Ovary (tissue), 3 donors: ENCODE measurements around the gene DPM3.

Source experiments
- POLR2A ChIP-seq: fragments of 450-650 bp; IDR thresholded peaks from one replicate; pipeline ENCODE4 v1.6.1; 2017; ENCODE audit warnings: antibody characterized with exemption, mild to moderate bottlenecking, moderate library complexity
- TF ChIP-seq, protein P1 (sequence below), 3 donors: fragments of 450-650 bp in 2 of 3; fragments of 200-600 bp in 1 of 3; IDR thresholded peaks; one replicate each; pipeline versions ENCODE4 v1.5.1 to v1.8.0; 2016 to 2022; ENCODE audit warnings: antibody characterized with exemption in 3 of 3, mild to moderate bottlenecking in 1 of 3
- donor health status: DM: no; HTN: no; CAD: no.

DNA sequence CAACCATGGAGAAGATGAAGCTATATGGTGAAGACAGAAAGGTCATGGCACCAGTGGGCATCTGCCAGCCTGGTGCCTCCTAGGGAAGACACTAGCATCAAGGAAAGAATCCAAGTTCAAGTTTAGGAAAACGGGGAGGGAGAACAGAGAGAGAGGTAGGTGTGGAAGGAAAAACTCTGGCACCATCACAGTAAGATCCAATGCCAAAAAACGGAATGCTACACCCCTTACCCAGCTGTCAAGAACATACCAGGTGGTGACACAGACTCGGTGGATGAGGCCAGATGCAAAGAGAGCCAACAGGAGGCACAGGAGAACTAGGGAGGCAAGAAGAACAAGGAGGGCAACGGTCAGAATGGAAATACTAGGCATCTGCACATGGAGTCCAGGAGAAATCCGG is 29.2 kb upstream of the DPM3 start:
- no peak for TF ChIP-seq POLR2A
- TF ChIP-seq, protein P1, sequence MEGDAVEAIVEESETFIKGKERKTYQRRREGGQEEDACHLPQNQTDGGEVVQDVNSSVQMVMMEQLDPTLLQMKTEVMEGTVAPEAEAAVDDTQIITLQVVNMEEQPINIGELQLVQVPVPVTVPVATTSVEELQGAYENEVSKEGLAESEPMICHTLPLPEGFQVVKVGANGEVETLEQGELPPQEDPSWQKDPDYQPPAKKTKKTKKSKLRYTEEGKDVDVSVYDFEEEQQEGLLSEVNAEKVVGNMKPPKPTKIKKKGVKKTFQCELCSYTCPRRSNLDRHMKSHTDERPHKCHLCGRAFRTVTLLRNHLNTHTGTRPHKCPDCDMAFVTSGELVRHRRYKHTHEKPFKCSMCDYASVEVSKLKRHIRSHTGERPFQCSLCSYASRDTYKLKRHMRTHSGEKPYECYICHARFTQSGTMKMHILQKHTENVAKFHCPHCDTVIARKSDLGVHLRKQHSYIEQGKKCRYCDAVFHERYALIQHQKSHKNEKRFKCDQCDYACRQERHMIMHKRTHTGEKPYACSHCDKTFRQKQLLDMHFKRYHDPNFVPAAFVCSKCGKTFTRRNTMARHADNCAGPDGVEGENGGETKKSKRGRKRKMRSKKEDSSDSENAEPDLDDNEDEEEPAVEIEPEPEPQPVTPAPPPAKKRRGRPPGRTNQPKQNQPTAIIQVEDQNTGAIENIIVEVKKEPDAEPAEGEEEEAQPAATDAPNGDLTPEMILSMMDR (IDR thresholded peaks at IDR 0.05): no peak
